Vagina (tissue), 2 donors: ENCODE measurements around the gene RACGAP1.

ENCODE experiments used
- POLR2A ChIP-seq, 2 donors: fragments of 450-650 bp; IDR thresholded peaks; one replicate each; pipeline ENCODE4 v1.6.1; 2017; ENCODE audit warnings: antibody characterized with exemption in 2 of 2, mild to moderate bottlenecking in 2 of 2, moderate library complexity in 2 of 2
- TF ChIP-seq, protein P1 (sequence below), 3 experiments: fragments of 450-650 bp in 2 of 3; fragments of 200-600 bp in 1 of 3; sonication (generic) in 1 of 3; IDR thresholded peaks; one replicate each; pipeline ENCODE4 v1.5.1; 2017 to 2019; ENCODE audit warnings: antibody characterized with exemption in 3 of 3, mild to moderate bottlenecking in 2 of 3, moderate library complexity in 2 of 3

- no peak for TF ChIP-seq POLR2A (IDR thresholded peaks at IDR 0.05)
- TF ChIP-seq, protein P1, sequence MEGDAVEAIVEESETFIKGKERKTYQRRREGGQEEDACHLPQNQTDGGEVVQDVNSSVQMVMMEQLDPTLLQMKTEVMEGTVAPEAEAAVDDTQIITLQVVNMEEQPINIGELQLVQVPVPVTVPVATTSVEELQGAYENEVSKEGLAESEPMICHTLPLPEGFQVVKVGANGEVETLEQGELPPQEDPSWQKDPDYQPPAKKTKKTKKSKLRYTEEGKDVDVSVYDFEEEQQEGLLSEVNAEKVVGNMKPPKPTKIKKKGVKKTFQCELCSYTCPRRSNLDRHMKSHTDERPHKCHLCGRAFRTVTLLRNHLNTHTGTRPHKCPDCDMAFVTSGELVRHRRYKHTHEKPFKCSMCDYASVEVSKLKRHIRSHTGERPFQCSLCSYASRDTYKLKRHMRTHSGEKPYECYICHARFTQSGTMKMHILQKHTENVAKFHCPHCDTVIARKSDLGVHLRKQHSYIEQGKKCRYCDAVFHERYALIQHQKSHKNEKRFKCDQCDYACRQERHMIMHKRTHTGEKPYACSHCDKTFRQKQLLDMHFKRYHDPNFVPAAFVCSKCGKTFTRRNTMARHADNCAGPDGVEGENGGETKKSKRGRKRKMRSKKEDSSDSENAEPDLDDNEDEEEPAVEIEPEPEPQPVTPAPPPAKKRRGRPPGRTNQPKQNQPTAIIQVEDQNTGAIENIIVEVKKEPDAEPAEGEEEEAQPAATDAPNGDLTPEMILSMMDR (IDR thresholded peaks at IDR 0.05), result peak; percentile 89 to 95 (median 95)
Measured at GRCh38 chr12:49967042-49967776, 58.1 kb downstream of the RACGAP1 start.
